ENCODE results near the gene RNLS. TPM values are rescaled to one million over a fixed set of nuclear protein-coding genes. Genes with fewer than 3 reads are reported as not detected.

Gene RNLS
- total and polyA plus RNA-seq, 2 of the 8 experiments (the other 6 are each of a cell fraction or from before 2014, with no cell fraction given), result 7.5 to 12.7 TPM

GRCh38 chr10:88408096-88408495 lies 175.0 kb downstream of the RNLS start:
- H2BK120ac ChIP-seq (replicated peaks; ENCODE audit: low read depth, low read length), result no peak overlapping the region
- H3K79me1 ChIP-seq (ENCODE audit: low read depth, low read length), result no peaks in the 10 kb centered on the region
- H3K23ac ChIP-seq (ENCODE audit: insufficient read length), result no peak overlapping the region
- no peak overlapping the region for H3K9ac ChIP-seq (replicated peaks in 1 of 4; ENCODE audit: extremely low read depth in 1 of 4, low read depth in 3 of 4, low read length in 3 of 4)
- 92% methylated on average over 2 of the region's 2 CpGs; no CpG with 5 or more reads in 1 of the 2 experiments for WGBS, 2 experiments (ENCODE audit: extremely low coverage in 1 of 2, insufficient coverage in 1 of 2, insufficient read length in 1 of 2, insufficient replicate concordance in 2 of 2, low coverage in 1 of 2, low lambda C conversion rate in 2 of 2, missing lambda C conversion rate in 1 of 2)
- POLR2A ChIA-PET (ENCODE audit: partially characterized antibody), result no interaction called here
- H2BK15ac ChIP-seq (ENCODE audit: low read length), result no peak overlapping the region
- no peak overlapping the region for H3K4ac ChIP-seq (replicated peaks; ENCODE audit: insufficient read length, low read depth, low read length)
- H3K9me3 ChIP-seq (ENCODE audit: insufficient read depth in 2 of 2, low read depth in 1 of 2, low read length in 1 of 2), result no peaks in the 10 kb centered on the region
- no peaks in the 10 kb centered on the region for H3K4me1 ChIP-seq (replicated peaks in 1 of 4; ENCODE audit: control insufficient read depth in 3 of 4, insufficient read depth in 4 of 4, low read length in 3 of 4)
- no peaks in the 10 kb centered on the region for H3K27me3 ChIP-seq (replicated peaks in 1 of 4; ENCODE audit: control insufficient read depth in 3 of 4, extremely low read depth in 1 of 4, insufficient read depth in 3 of 4, low read length in 3 of 4)
- no peak overlapping the region for H4K8ac ChIP-seq (ENCODE audit: extremely low read depth, insufficient read depth, low read length)
- H2AFZ ChIP-seq (ENCODE audit: low read length), result no peak overlapping the region
- no peaks in the 10 kb centered on the region for H3K79me2 ChIP-seq (ENCODE audit: control insufficient read depth in 1 of 2, insufficient read depth in 2 of 2, low read length in 2 of 2)
- H3K4me2 ChIP-seq (ENCODE audit: insufficient read depth in 1 of 2, low read depth in 2 of 2, low read length in 2 of 2), result no peak overlapping the region
- H4K91ac ChIP-seq (replicated peaks; ENCODE audit: insufficient read length, low read length), result no peak overlapping the region
- H3K23me2 ChIP-seq (ENCODE audit: low read depth, low read length), result no peaks in the 10 kb centered on the region
- no peak overlapping the region for H2BK20ac ChIP-seq (ENCODE audit: low read length)
- no peak overlapping the region for H2BK5ac ChIP-seq (ENCODE audit: low read depth, low read length)
- no peaks in the 10 kb centered on the region for H4K20me1 ChIP-seq (replicated peaks in 1 of 2; ENCODE audit: control insufficient read depth in 1 of 2, insufficient read depth in 2 of 2, low read length in 2 of 2)
- no peak overlapping the region for H3K4me3 ChIP-seq (ENCODE audit: extremely low read depth in 1 of 4, insufficient read depth in 2 of 4, low read depth in 3 of 4, low read length in 4 of 4)
- no peaks in the 10 kb centered on the region for H3K36me3 ChIP-seq (ENCODE audit: control insufficient read depth in 2 of 4, insufficient read depth in 4 of 4, low read length in 3 of 4)
- no peak overlapping the region for H2BK12ac ChIP-seq (ENCODE audit: low read depth, low read length)
- no peak for DNase-seq (ENCODE audit: low read depth in 1 of 2, low spot score in 2 of 2)
- H3K56ac ChIP-seq (replicated peaks; ENCODE audit: insufficient read length, low read depth, low read length), result no peak overlapping the region
- CTCF ChIA-PET (ENCODE audit: partially characterized antibody), result no interaction called here
- no peak overlapping the region for H3K18ac ChIP-seq (ENCODE audit: extremely low read depth, low read length)
- H3K14ac ChIP-seq (ENCODE audit: insufficient read length), result no peak overlapping the region
- no peak overlapping the region for H3K27ac ChIP-seq (ENCODE audit: low read depth, low read length)
- no peak for FAIRE-seq
- no peak overlapping the region for H2AK5ac ChIP-seq (ENCODE audit: low read depth, low read length)
- H4K5ac ChIP-seq (ENCODE audit: insufficient read length, low read depth, low read length), result no peak overlapping the region
- no peak for TF ChIP-seq SP2 (IDR thresholded peaks at IDR 0.05; ENCODE audit: low read length)
- no peak for TF ChIP-seq SAP30 (IDR thresholded peaks at IDR 0.05; ENCODE audit: insufficient read depth, insufficient replicate concordance, low read length)
- TF ChIP-seq FOSL1 (IDR thresholded peaks at IDR 0.05; ENCODE audit: insufficient read depth, low read depth, low read length), result no peak
- no peak for TF ChIP-seq TAF1 (IDR thresholded peaks at IDR 0.05; ENCODE audit: low read depth, low read length)
- no peak for TF ChIP-seq BRCA1 (IDR thresholded peaks at IDR 0.05; ENCODE audit: low read depth, low read length)
- no peak for TF ChIP-seq CTCF (IDR thresholded peaks at IDR 0.05; ENCODE audit: control extremely low read depth in 1 of 3, insufficient read depth in 1 of 3, low read depth in 1 of 3, low read length in 3 of 3)
- TF ChIP-seq JUN (IDR thresholded peaks at IDR 0.05; ENCODE audit: low read depth, low read length), result no peak
- TF ChIP-seq POLR2A (IDR thresholded peaks at IDR 0.05; ENCODE audit: control extremely low read depth in 1 of 2, low read depth in 2 of 2, low read length in 2 of 2), result no peak
- TF ChIP-seq BACH1 (IDR thresholded peaks at IDR 0.05; ENCODE audit: low read length), result no peak
- TF ChIP-seq RXRA (IDR thresholded peaks at IDR 0.05; ENCODE audit: insufficient read depth, low read depth, low read length), result no peak
- TF ChIP-seq RAD21 (IDR thresholded peaks at IDR 0.05 in 1 of 2, conservative IDR thresholded peaks at IDR 0.05 in 1 of 2; ENCODE audit: low read depth in 2 of 2, low read length in 2 of 2), result no peak
- no peak for TF ChIP-seq CEBPB (IDR thresholded peaks at IDR 0.05; ENCODE audit: low read depth, low read length)
- no peak for TF ChIP-seq ASH2L (IDR thresholded peaks at IDR 0.05; ENCODE audit: low read length)
- TF ChIP-seq SP4 (IDR thresholded peaks at IDR 0.05; ENCODE audit: low read length), result no peak
